WTC11 (cell line): ENCODE measurements around the gene TSPAN4. TPM values are rescaled to one million over a fixed set of nuclear protein-coding genes. Genes with fewer than 3 reads are reported as not detected.
A peak's percentile ranks its signal among the peaks of the same experiment; 100 is the strongest.

Experiments used
- AR ChIP-seq: fragments of 250-450 bp; sonication (Bioruptor Pico); IDR thresholded peaks from 2 replicates; pipeline ENCODE4 v1.9.0; 2021; ENCODE audit warnings: mild to moderate bottlenecking
- ATF3 ChIP-seq: sonication (generic); formaldehyde crosslinking; conservative IDR thresholded peaks from 2 replicates; pipeline ENCODE4 v1.8.1; 2022; ENCODE audit warnings: mild to moderate bottlenecking, missing genetic modification reagents
- ATF6 ChIP-seq: sonication (generic); formaldehyde crosslinking; IDR thresholded peaks from 2 replicates; pipeline ENCODE4 v1.8.1; 2023; ENCODE audit warnings: mild to moderate bottlenecking, missing genetic modification reagents
- ERG ChIP-seq: fragments of 250-450 bp; sonication (Bioruptor Pico); IDR thresholded peaks from 2 replicates; pipeline ENCODE4 v1.8.0; 2021; ENCODE audit warnings: mild to moderate bottlenecking
- ESRRA ChIP-seq: sonication (generic); formaldehyde crosslinking; IDR thresholded peaks from 2 replicates; pipeline ENCODE4 v1.8.1; 2022; ENCODE audit warnings: mild to moderate bottlenecking, missing genetic modification reagents, borderline replicate concordance
- FOXP4 ChIP-seq: sonication (generic); formaldehyde crosslinking; IDR thresholded peaks from 2 replicates; pipeline ENCODE4 v1.8.0; 2022; ENCODE audit warnings: mild to moderate bottlenecking, missing genetic modification reagents
- GTF2I ChIP-seq: fragments of 250-450 bp; sonication (Bioruptor Pico); conservative IDR thresholded peaks from 2 replicates; pipeline ENCODE4 v1.4.0; 2021; ENCODE audit warnings: mild to moderate bottlenecking
- IRF1 ChIP-seq: sonication (generic); formaldehyde crosslinking; IDR thresholded peaks from 2 replicates; pipeline ENCODE4 v1.8.0; 2023; ENCODE audit warnings: missing genetic modification reagents
- KAT7 ChIP-seq: sonication (generic); formaldehyde crosslinking; IDR thresholded peaks from 2 replicates; pipeline ENCODE4 v1.8.1; 2023; ENCODE audit warnings: missing genetic modification reagents, mild to moderate bottlenecking, borderline replicate concordance
- NFE2L1 ChIP-seq: sonication (generic); formaldehyde crosslinking; IDR thresholded peaks from 2 replicates; pipeline ENCODE4 v1.8.1; 2023; ENCODE audit warnings: missing genetic modification reagents
- NFYB ChIP-seq: sonication (generic); formaldehyde crosslinking; conservative IDR thresholded peaks from 2 replicates; pipeline ENCODE4 v1.8.0; 2022; ENCODE audit warnings: low read depth, missing genetic modification reagents
- NR2C2 ChIP-seq: sonication (generic); formaldehyde crosslinking; IDR thresholded peaks from 2 replicates; pipeline ENCODE4 v1.8.0; 2022; ENCODE audit warnings: mild to moderate bottlenecking, missing genetic modification reagents
- OVOL2 ChIP-seq: fragments of 250-450 bp; sonication (Bioruptor Pico); IDR thresholded peaks from 2 replicates; pipeline ENCODE4 v1.9.0; 2021; ENCODE audit warnings: mild to moderate bottlenecking, borderline replicate concordance
- RELA ChIP-seq: sonication (generic); formaldehyde crosslinking; IDR thresholded peaks from 2 replicates; pipeline ENCODE4 v1.8.1; 2022; ENCODE audit warnings: missing genetic modification reagents, mild to moderate bottlenecking, borderline replicate concordance
- RORB ChIP-seq: fragments of 250-450 bp; sonication (Bioruptor Pico); IDR thresholded peaks from 2 replicates; pipeline ENCODE4 v1.9.0; 2021; ENCODE audit warnings: mild to moderate bottlenecking
- SMAD3 ChIP-seq: sonication (generic); formaldehyde crosslinking; IDR thresholded peaks from 2 replicates; pipeline ENCODE4 v1.8.0; 2022; ENCODE audit warnings: missing genetic modification reagents, mild to moderate bottlenecking, borderline replicate concordance
- STAT6 ChIP-seq: sonication (generic); formaldehyde crosslinking; conservative IDR thresholded peaks from 2 replicates; pipeline ENCODE4 v1.8.1; 2023; ENCODE audit warnings: mild to moderate bottlenecking, low read depth, missing genetic modification reagents, moderate library complexity
- TP53 ChIP-seq: sonication (generic); formaldehyde crosslinking; IDR thresholded peaks from 2 replicates; pipeline ENCODE4 v1.8.1; 2023; ENCODE audit warnings: mild to moderate bottlenecking, missing genetic modification reagents
- USF2 ChIP-seq: sonication (generic); formaldehyde crosslinking; IDR thresholded peaks from 2 replicates; pipeline ENCODE4 v1.8.1; 2023; ENCODE audit warnings: mild to moderate bottlenecking, missing genetic modification reagents, moderate library complexity
- ZNF121 ChIP-seq: sonication (generic); formaldehyde crosslinking; IDR thresholded peaks from 2 replicates; pipeline ENCODE4 v1.8.0; 2023; ENCODE audit warnings: missing genetic modification reagents
- ZNF416 ChIP-seq: fragments of 250-450 bp; sonication (Bioruptor Pico); IDR thresholded peaks from 2 replicates; pipeline ENCODE4 v1.9.0; 2021; ENCODE audit warnings: mild to moderate bottlenecking, inconsistent platforms
- ZNF423 ChIP-seq: fragments of 250-450 bp; sonication (Bioruptor Pico); IDR thresholded peaks from 2 replicates; pipeline ENCODE4 v2.1.2; 2022; ENCODE audit warnings: mild to moderate bottlenecking, moderate library complexity
- ZNF425 ChIP-seq: fragments of 250-450 bp; sonication (Bioruptor Pico); conservative IDR thresholded peaks from 2 replicates; pipeline ENCODE4 v1.9.0; 2021; ENCODE audit warnings: mild to moderate bottlenecking
- total RNA-seq: library from RNA; stranded (reverse); gene quantifications from 3 replicates; pipeline ENCODE4 v1.2.3, GENCODE V29; 2021

TSPAN4 gene
- total RNA-seq, 1 experiment from 2014 or later = 94.3 TPM

- TF ChIP-seq FOXP4 (peak; percentile 70), ESRRA (CRISPR knock-in tag) (no peak), ZNF423 (CRISPR knock-in tag) (no peak), RORB (CRISPR knock-in tag) (no peak), USF2 (CRISPR knock-in tag) (no peak), IRF1 (CRISPR knock-in tag) (no peak), ATF3 (CRISPR knock-in tag) (no peak), RELA (CRISPR knock-in tag) (no peak), STAT6 (CRISPR knock-in tag) (no peak; the same call in 1 of the 2 replicates), ZNF425 (CRISPR knock-in tag) (no peak), SMAD3 (CRISPR knock-in tag) (peak; percentile 7; the same call in 1 of the 2 replicates), NFE2L1 (CRISPR knock-in tag) (peak; percentile 14; the same call in 1 of the 2 replicates), GTF2I (no peak), KAT7 (CRISPR knock-in tag) (0 out of 2 replicates have a peak, but pooled peaks have one; percentile 22), ZNF121 (CRISPR knock-in tag) (no peak), NR2C2 (no peak), ERG (CRISPR knock-in tag) (no peak), OVOL2 (CRISPR knock-in tag) (no peak), ATF6 (CRISPR knock-in tag) (no peak), TP53 (CRISPR knock-in tag) (no peak; the same call in 1 of the 2 replicates), ZNF416 (CRISPR knock-in tag) (no peak), AR (CRISPR knock-in tag) (no peak), NFYB (CRISPR knock-in tag) (no peak)
These were observed 12.8 kb upstream of the TSPAN4 start (continued) for GRCh38 chr11:829847-830294.
